SK-N-SH treated with all-trans-retinoic acid at 6 μM for 48 hours (cell line): ENCODE data around the gene UHRF1.

Source experiments
- ARNTL ChIP-seq: fragments of 450-650 bp; formaldehyde crosslinking; IDR thresholded peaks from 2 replicates; pipeline ENCODE4 v1.5.0; 2020; ENCODE audit warnings: low read depth, mild to moderate bottlenecking, moderate library complexity, borderline replicate concordance
- CREB5 ChIP-seq: fragments of 250-450 bp; sonication (Bioruptor Pico); IDR thresholded peaks from 2 replicates; pipeline ENCODE4 v1.5.1; 2020; ENCODE audit warnings: low read depth, mild to moderate bottlenecking, moderate library complexity
- ISL1 ChIP-seq: fragments of 250-450 bp; sonication (Bioruptor Pico); IDR thresholded peaks from 2 replicates; pipeline ENCODE4 v2.1.2; 2022; ENCODE audit warnings: mild to moderate bottlenecking, moderate library complexity
- OSR1 ChIP-seq: fragments of 250-450 bp; sonication (Bioruptor Pico); IDR thresholded peaks from 2 replicates; pipeline ENCODE4 v1.8.0; 2022; ENCODE audit warnings: moderate library complexity, mild to moderate bottlenecking, inconsistent platforms
- PATZ1 ChIP-seq: fragments of 250-450 bp; sonication (Bioruptor Pico); IDR thresholded peaks from 2 replicates; pipeline ENCODE4 v1.8.0; 2020; ENCODE audit warnings: mild to moderate bottlenecking, moderate library complexity, borderline replicate concordance
- PPARA ChIP-seq: fragments of 250-450 bp; sonication (Bioruptor Pico); IDR thresholded peaks from 2 replicates; pipeline ENCODE4 v1.5.0; 2020; ENCODE audit warnings: mild to moderate bottlenecking, borderline replicate concordance
- TCF4 ChIP-seq: fragments of 250-450 bp; sonication (Bioruptor Pico); IDR thresholded peaks from 2 replicates; pipeline ENCODE4 v1.8.0; 2021; ENCODE audit warnings: mild to moderate bottlenecking, moderate library complexity, borderline replicate concordance
- TOX ChIP-seq: fragments of 250-450 bp; sonication (Bioruptor Pico); IDR thresholded peaks from 2 replicates; pipeline ENCODE4 v1.8.0; 2021; ENCODE audit warnings: mild to moderate bottlenecking, moderate library complexity, borderline replicate concordance
- ZC3H10 ChIP-seq: fragments of 250-450 bp; sonication (Bioruptor Pico); IDR thresholded peaks from 2 replicates; pipeline ENCODE4 v1.5.1; 2021; ENCODE audit warnings: mild to moderate bottlenecking, moderate library complexity
- ZFP3 ChIP-seq: fragments of 250-450 bp; sonication (Bioruptor Pico); IDR thresholded peaks from 2 replicates; pipeline ENCODE4 v1.5.0; 2020; ENCODE audit warnings: mild to moderate bottlenecking, moderate library complexity
- ZFP30 ChIP-seq: fragments of 450-650 bp; formaldehyde crosslinking; IDR thresholded peaks from 2 replicates; pipeline ENCODE4 v1.5.0; 2022; ENCODE audit warnings: mild to moderate bottlenecking, moderate library complexity
- ZNF565 ChIP-seq: fragments of 450-650 bp; formaldehyde crosslinking; conservative IDR thresholded peaks from 2 replicates; pipeline ENCODE4 v1.5.0; 2020; ENCODE audit warnings: low read depth, mild to moderate bottlenecking, moderate library complexity
- TF ChIP-seq, protein P1 (sequence below): fragments of 250-450 bp; sonication (Bioruptor Pico); IDR thresholded peaks from 2 replicates; pipeline ENCODE4 v1.5.1; 2021; ENCODE audit warnings: mild to moderate bottlenecking, moderate library complexity
- TF ChIP-seq, protein P2 (sequence below): fragments of 250-450 bp; sonication (Bioruptor Pico); IDR thresholded peaks from 2 replicates; pipeline ENCODE4 v1.8.0; 2021; ENCODE audit warnings: low read depth, mild to moderate bottlenecking, moderate library complexity, borderline replicate concordance

GRCh38 chr19:4913996-4914735 is 4.9 kb downstream of the UHRF1 start:
- TF ChIP-seq CREB5 (CRISPR knock-in tag), result no peak
- TF ChIP-seq ZFP3, result no peak
- TF ChIP-seq ZNF565, result no peak
- TF ChIP-seq OSR1 (CRISPR knock-in tag), result no peak
- TF ChIP-seq PPARA (CRISPR knock-in tag), result no peak
- no peak for TF ChIP-seq ZC3H10 (CRISPR knock-in tag)
- no peak for TF ChIP-seq PATZ1
- no peak for TF ChIP-seq TCF4 (CRISPR knock-in tag)
- TF ChIP-seq ISL1 (CRISPR knock-in tag), result no peak
- TF ChIP-seq ZFP30, result no peak
- TF ChIP-seq, protein P1, sequence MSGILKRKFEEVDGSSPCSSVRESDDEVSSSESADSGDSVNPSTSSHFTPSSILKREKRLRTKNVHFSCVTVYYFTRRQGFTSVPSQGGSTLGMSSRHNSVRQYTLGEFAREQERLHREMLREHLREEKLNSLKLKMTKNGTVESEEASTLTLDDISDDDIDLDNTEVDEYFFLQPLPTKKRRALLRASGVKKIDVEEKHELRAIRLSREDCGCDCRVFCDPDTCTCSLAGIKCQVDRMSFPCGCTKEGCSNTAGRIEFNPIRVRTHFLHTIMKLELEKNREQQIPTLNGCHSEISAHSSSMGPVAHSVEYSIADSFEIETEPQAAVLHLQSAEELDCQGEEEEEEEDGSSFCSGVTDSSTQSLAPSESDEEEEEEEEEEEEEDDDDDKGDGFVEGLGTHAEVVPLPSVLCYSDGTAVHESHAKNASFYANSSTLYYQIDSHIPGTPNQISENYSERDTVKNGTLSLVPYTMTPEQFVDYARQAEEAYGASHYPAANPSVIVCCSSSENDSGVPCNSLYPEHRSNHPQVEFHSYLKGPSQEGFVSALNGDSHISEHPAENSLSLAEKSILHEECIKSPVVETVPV (CRISPR knock-in tag), result no peak
- TF ChIP-seq, protein P2, sequence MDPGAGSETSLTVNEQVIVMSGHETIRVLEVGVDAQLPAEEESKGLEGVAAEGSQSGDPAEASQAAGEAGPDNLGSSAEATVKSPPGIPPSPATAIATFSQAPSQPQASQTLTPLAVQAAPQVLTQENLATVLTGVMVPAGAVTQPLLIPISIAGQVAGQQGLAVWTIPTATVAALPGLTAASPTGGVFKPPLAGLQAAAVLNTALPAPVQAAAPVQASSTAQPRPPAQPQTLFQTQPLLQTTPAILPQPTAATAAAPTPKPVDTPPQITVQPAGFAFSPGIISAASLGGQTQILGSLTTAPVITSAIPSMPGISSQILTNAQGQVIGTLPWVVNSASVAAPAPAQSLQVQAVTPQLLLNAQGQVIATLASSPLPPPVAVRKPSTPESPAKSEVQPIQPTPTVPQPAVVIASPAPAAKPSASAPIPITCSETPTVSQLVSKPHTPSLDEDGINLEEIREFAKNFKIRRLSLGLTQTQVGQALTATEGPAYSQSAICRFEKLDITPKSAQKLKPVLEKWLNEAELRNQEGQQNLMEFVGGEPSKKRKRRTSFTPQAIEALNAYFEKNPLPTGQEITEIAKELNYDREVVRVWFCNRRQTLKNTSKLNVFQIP, result no peak
- no peak for TF ChIP-seq ARNTL (CRISPR knock-in tag)
- TF ChIP-seq TOX, result no peak
